Measurements from ENCODE around the gene MYCBPAP.

MYCBPAP gene

DNA sequence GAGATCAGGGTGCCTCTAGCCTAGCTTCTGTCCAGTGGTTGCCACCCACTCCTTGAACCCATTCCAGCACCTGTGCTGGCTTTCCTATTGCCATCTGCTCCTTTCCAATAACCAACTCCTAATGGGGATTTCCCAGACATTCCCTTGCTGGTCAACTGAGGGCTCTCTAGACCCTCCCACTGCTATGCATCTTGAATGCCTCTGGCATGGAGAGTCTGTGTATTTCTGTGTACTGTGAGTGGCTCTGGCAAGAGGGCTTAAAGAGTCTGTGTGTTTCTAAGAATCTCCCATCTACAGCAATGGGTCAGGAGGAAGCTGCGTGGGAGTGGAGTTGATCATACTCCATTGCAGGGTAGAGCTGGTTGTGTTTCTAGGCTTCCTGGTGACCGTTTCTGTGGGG is 13.3 kb downstream of the MYCBPAP start:
- no peak for DNase-seq
- intact Hi-C loops (cut with DNase I; ENCODE audit: low total_unique reads) = no loop called here
- TF ChIP-seq, protein P1, sequence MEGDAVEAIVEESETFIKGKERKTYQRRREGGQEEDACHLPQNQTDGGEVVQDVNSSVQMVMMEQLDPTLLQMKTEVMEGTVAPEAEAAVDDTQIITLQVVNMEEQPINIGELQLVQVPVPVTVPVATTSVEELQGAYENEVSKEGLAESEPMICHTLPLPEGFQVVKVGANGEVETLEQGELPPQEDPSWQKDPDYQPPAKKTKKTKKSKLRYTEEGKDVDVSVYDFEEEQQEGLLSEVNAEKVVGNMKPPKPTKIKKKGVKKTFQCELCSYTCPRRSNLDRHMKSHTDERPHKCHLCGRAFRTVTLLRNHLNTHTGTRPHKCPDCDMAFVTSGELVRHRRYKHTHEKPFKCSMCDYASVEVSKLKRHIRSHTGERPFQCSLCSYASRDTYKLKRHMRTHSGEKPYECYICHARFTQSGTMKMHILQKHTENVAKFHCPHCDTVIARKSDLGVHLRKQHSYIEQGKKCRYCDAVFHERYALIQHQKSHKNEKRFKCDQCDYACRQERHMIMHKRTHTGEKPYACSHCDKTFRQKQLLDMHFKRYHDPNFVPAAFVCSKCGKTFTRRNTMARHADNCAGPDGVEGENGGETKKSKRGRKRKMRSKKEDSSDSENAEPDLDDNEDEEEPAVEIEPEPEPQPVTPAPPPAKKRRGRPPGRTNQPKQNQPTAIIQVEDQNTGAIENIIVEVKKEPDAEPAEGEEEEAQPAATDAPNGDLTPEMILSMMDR (IDR thresholded peaks at IDR 0.05) = no peak
- Histone ChIP-seq H3K4me3 (no peak overlapping the region), H3K27me3 (no peaks in the 10 kb centered on the region), H3K9me3 (no peaks in the 10 kb centered on the region), H3K4me1 (no peaks in the 10 kb centered on the region), H3K27ac (no peak overlapping the region), H3K36me3 (no peaks in the 10 kb centered on the region)

- Histone ChIP-seq H3K27ac (no peak overlapping the region), H3K36me3 (no peaks in the 10 kb centered on the region), H3K9me3 (no peaks in the 10 kb centered on the region), H3K4me3 (no peak overlapping the region), H3K27me3 (peaks cover 0 to 8% of the 10 kb centered on the region in 2 donors), H3K4me1 (no peaks in the 10 kb centered on the region)
- no peak for DNase-seq
- intact Hi-C loops (cut with DNase I; ENCODE audit: low total_unique reads) = no loop called here
- TF ChIP-seq, protein P1 (IDR thresholded peaks at IDR 0.05) = no peak
Observed at GRCh38 chr17:50522766-50523165, 14.5 kb downstream of the MYCBPAP start.

- TF ChIP-seq, protein P1 (IDR thresholded peaks at IDR 0.05) = no peak
- intact Hi-C loops (cut with DNase I; ENCODE audit: low total_unique reads) = no loop called here
- Histone ChIP-seq H3K36me3 (no peaks in the 10 kb centered on the region), H3K4me3 (no peak overlapping the region), H3K27me3 (peaks cover 0 to 11% of the 10 kb centered on the region in 2 donors), H3K27ac (no peak overlapping the region), H3K9me3 (no peaks in the 10 kb centered on the region), H3K4me1 (no peaks in the 10 kb centered on the region)
- DNase-seq = no peak
Observed at GRCh38 chr17:50523208-50523607, 15.0 kb downstream of the MYCBPAP start.

GRCh38 chr17:50524838-50525237 is 16.6 kb downstream of the MYCBPAP start:
- no peak for DNase-seq
- intact Hi-C loops (cut with DNase I; ENCODE audit: low total_unique reads) = no loop called here
- TF ChIP-seq, protein P1 (IDR thresholded peaks at IDR 0.05) = no peak

GRCh38 chr17:50527155-50527762 is 19.0 kb downstream of the MYCBPAP start:
- H3K27me3 ChIP-seq = peaks cover 0 to 50% of the 10 kb centered on the region in 2 donors
- intact Hi-C loops (cut with DNase I; ENCODE audit: low total_unique reads) = no loop called here

More at GRCh38 chr17:50524838-50525237, 16.6 kb downstream of the MYCBPAP start:
- H3K9me3 ChIP-seq = no peaks in the 10 kb centered on the region
- H3K27me3 ChIP-seq = peaks cover 0 to 26% of the 10 kb centered on the region in 2 donors
- no peak overlapping the region for H3K4me3 ChIP-seq
- no peaks in the 10 kb centered on the region for H3K4me1 ChIP-seq
- H3K36me3 ChIP-seq = no peaks in the 10 kb centered on the region
- H3K27ac ChIP-seq = no peak overlapping the region

More at GRCh38 chr17:50527155-50527762, 19.0 kb downstream of the MYCBPAP start:
- peaks cover 0 to 6% (median under 1%) of the 10 kb centered on the region in 4 donors for H3K4me1 ChIP-seq
- H3K9me3 ChIP-seq = no peaks in the 10 kb centered on the region
- TF ChIP-seq, protein P1 (IDR thresholded peaks at IDR 0.05) = no peak
- no peak overlapping the region for H3K27ac ChIP-seq
- no peak overlapping the region for H3K4me3 ChIP-seq
- DNase-seq = no peak
- no peaks in the 10 kb centered on the region for H3K36me3 ChIP-seq

Measured in tibial artery (tissue), 4 donors.